GM18505 (cell line): ENCODE measurements around the gene TTC34.

Experiments
- ATAC-seq: cut with Tn5 transposase; IDR thresholded peaks from one replicate; pipeline ENCODE4 v1.9.1; 2021; ENCODE audit not compliant: unreplicated experiment
- POLR2A ChIP-seq: IDR thresholded peaks from 4 replicates; pipeline ENCODE4 v1.6.1; 2011; ENCODE audit warnings: borderline replicate concordance; ENCODE audit not compliant: insufficient read depth, insufficient read length; ENCODE audit errors: extremely low read depth

Gene TTC34

DNA sequence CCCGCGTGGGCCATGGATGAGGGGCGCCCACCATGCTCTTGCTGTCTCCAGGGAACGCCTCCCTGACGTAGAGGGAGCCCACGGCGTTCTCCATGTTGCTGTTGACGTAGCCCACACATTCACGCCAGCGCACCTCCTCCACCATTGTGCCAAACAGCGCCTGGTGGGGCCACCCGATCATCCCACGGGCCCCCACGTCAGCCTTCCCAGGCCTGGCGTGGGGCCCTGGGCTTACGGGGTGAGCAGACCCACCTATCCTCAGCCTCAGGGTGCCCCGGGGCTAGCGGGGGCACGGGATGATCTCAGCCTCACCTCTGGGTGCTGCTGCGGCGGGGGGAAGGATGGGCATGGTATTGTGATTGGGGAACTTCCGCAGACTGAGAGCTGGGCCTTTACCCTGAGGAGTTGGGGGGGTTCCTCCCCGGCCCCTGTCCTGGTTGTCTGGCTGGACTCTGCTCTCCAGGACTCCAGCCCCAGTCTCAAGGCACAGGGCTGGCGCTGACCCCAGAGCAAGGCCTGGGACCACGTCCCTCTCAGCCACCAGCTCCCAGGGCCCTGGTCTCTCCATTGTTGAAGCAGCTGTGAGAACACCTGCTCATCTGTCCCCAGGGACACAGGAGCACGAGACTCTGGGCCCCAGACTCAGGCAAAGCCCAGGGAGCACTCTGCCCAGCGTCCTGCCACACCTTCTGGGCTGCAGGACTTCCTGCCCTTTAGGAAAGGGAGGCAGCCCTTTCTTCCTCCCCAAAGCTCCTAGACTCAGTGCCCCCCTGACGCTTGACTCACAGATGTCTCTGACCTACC lies 204.8 kb downstream of the TTC34 start:
- ATAC-seq, result no peak
- TF ChIP-seq POLR2A, result no peak

DNA sequence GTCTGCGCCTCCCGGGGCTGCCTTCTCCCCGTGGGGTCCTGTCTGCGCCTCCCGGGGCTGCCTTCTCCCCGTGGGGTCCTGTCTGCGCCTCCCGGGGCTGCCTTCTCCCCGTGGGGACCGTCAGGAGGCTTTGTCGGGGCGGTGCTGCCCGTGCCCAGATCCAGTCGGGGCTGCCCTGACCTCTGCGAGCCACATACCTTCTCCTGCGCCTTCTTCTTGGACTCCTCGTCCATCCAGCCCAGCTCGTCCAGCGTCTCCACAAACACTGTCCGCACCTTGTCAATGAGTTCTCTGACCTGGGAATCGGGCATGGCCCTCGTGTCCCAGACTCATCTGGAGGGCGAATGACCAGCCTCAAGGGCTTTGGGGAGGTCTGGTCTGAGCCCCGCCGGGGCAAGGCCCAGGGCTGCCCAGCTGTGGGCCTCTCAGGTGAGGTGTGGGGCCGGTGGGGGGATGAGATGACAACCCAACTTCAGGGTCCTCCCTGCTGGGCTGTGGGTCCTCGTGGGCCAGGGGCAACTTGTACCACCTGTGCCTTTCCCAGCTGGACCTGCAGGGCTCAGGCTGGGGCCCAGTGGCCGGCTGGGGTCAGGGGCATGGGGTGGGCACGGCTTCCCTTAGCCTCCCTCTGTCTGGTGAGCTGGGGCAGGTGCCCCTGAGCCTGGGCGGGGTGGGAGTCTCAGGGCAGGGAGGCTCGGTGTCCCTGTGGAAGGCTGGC lies 205.5 kb downstream of the TTC34 start:
- TF ChIP-seq POLR2A, result no peak
- ATAC-seq, result no peak

DNA sequence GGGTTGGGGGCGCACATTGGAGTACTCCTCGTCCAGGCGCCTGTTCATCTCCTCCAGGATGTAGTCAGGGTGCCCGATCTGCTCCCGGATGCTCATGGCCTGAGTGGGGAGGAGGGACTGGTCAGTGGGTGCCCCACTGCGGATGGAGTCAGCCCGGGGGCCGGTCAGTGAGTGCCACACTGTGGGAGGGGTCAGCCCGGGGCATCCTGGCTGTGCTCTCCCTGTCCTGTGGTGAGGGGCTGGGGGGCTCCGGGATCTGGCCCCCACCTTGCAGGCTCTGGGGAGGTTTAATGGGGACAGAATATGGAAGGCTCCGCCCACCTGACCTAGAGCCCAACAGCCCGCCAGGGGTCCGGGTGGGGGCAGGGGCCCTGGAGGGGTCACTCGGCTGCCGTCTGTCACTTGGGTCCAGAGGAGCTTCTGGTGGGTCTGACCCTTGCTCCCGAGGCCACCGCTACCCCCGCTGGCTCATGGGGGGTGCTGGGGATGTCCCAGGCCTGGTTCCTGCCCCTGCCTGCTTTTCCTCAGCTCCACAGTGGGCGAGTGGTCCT lies 206.2 kb downstream of the TTC34 start:
- ATAC-seq, result no peak
- TF ChIP-seq POLR2A, result no peak

DNA sequence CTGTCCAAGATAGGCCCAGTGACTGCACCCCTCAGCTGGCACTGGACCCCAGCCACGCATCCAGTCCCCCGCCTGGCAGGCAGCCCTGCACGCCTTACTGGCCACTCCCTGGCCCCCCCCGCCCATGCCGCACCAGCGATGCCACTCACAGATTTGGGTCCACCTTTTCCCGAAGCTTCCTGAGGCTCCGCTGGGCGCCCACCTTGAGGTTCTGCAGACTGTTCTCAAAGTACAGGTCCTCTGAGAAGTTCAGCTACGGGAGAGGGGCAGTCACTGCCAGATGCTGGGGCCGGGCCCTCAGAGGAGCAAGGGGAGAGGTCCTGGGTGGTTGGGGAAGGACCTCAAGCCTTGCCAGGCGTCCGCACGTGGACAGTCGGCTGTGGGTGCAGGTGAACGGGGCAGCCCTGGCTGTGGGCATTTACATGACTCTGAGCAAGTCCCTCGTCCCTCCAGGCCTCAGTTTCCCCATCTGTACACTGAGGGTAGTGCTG lies 206.8 kb downstream of the TTC34 start:
- no peak for ATAC-seq
- TF ChIP-seq POLR2A, result no peak

DNA sequence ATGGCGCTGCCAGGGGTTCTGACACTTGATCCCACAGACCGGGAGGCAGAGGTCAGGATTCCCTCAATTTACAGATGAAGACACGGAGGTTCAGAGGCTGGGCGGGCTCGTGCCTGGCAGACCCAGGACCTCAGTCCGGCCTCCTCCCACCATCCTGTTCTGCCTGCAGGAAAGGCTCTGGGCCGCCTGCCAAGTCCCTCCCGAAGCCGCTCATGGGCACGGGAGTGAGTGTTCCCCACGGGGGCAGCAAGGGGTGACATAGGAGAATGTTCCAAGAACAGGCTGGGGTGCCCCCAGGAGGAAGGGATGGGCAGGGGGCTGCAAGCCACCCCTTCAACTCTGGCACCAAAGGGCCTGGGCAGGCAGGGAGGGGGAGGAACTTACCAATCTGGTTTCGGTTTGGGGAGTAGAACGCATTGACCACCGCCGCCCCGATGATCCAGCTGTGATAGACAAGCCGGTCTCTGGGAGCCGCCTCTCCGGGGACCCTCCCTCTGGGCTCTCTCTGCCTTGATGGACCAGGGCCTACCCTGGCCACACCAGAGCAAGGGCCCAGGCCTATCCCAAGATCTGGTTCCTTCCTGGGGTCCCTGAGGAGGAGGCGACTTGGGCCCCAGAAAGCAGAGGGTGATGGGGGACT lies 207.4 kb downstream of the TTC34 start:
- no peak for TF ChIP-seq POLR2A
- no peak for ATAC-seq

DNA sequence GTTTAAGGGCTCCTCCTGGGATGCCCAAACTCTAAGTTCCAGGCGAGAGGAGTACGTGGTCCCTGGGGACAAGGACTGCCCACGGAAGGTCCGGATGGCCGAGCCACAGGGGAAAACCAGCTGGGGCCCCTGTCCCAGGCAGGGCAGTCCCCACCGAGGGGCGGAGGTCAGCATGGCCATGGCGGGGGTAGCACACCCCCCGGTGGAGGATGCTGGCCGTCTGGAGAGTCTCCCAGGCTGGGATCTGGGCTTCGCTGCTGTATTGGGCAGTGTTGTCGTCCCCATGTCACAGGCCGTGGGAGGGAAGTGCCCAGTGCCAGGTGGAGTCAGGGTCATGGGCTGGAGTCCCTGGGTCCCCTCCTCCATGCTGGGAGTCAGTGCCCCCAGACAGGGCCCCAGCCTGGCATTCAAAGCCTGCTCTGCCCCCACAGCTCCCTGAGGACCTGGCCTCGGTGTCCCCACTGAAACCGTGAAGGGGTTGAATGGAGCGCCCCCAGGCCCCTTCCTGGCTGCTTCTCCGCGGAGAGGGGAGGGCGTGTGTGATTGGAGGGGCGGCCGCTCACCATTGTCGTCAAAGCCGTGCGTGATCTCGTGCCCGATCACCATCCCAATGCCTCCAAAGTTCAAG lies 208.1 kb downstream of the TTC34 start:
- TF ChIP-seq POLR2A, result no peak

DNA sequence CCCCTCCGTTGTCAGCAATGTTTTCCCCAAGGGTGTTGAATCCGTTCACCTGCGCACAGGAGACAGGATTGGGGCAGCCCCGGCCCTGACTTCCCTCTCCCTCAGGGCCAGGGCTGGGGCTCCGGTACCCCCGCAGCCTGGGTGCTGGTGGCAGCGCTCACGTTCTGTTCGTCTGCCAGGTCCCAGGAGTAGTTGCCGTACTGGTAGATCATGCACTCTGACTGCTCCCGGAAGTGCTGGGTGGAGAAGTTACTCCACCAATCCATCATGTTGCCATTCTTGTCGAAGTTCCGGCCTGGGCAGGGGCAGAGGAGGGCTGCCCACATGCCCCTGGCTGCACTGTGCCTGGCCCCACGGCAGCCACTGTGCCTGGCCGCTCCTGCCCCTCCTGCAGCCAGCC lies 208.8 kb downstream of the TTC34 start:
- no peak for TF ChIP-seq POLR2A
- no peak for ATAC-seq

More for the DNA sequence above, 208.1 kb downstream of the TTC34 start:
- ATAC-seq, result no peak

DNA sequence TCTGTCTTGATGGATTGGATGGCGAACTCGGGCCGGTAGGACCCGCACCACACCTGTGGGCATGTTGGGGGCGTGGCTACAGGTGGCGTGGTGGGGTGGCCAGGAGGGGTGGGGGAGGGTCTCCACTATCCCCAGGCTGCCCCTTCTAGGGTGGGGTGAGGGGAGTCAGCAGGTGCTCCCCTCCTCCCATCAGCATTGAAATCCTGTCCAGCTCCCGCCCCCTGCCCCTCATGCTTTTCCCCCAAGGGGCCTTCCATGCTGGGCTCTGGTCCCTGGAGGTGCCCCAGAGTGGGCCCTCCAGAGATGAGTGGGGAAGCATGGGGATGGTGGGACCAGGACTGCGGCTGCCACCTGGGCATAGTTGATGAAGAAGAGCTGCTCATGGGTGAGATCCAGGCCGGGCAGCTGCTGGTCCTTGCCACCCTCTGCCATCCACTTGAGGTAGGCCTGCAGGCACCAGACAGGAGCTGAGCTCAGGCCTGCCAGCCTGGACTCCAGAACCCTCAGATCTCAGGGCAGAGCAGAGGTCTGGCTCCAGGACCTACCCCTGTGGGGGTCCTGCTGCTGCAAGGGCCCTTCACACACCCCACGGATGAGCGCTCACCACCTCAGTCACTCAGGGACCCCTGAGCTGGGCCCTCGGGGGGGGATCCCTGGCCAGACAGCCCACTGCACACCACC lies 209.8 kb downstream of the TTC34 start:
- no peak for ATAC-seq
- no peak for TF ChIP-seq POLR2A

DNA sequence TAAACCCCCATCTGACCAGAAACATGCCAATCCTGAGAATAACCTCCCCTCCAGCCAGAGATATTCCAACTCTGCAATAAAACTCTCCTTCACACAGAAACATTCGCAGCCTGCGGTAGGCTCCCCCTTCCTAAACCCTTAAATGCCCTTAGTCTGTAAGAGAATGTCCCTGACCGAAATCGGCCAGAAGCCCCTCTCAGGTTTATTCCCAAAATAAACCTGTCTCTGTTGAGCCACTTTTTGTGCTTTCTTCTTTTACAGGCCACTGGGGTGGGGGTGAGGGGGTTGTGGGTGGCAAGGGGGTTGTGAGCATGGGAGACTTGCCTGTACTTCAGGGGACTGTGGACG lies 210.3 kb downstream of the TTC34 start:
- no peak for ATAC-seq
- no peak for TF ChIP-seq POLR2A

DNA sequence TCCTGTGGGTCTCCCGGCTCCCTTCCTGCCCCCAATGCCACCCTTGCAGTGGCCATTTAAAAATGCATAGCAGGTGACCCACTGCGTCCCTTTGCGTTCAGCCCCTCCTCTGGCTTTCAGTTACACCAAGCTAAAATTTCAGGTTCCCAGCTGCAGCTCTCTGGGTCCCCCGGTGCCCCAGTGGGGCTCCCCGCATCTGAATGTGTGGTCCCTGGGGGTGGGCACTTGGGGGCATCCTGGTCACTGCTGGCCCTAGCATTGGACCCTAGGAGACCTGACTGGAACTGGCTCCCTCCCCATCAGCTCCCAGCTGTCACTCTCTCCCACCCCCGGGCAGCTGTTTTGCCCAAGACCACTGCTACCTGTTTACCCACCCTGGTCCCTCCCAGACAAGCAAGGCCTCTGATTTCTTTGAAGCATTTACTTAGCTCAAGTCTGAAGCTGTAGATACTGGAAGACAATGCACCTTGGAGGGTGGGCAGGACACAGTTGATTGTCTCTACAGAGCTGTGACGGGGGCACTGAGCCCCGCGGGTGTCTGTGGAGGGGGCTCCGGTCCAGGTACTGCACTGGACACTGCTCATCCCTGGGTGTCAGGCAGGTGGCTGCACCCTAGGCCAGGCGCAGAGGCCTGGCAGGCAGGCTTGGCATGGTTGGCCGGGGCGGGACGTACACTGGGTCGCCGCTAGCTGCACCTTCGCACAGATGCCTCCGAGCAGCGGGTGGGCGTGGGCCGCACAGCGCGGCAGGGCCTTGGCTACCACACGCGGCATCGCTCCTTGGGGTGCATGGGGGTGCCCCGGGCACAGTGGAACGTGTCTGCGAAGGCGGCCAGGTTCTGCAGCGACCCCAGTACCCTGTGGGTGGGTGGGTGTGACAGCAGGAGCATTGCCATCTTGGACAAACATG lies 211.0 kb downstream of the TTC34 start:
- no peak for TF ChIP-seq POLR2A
- ATAC-seq, result no peak

DNA sequence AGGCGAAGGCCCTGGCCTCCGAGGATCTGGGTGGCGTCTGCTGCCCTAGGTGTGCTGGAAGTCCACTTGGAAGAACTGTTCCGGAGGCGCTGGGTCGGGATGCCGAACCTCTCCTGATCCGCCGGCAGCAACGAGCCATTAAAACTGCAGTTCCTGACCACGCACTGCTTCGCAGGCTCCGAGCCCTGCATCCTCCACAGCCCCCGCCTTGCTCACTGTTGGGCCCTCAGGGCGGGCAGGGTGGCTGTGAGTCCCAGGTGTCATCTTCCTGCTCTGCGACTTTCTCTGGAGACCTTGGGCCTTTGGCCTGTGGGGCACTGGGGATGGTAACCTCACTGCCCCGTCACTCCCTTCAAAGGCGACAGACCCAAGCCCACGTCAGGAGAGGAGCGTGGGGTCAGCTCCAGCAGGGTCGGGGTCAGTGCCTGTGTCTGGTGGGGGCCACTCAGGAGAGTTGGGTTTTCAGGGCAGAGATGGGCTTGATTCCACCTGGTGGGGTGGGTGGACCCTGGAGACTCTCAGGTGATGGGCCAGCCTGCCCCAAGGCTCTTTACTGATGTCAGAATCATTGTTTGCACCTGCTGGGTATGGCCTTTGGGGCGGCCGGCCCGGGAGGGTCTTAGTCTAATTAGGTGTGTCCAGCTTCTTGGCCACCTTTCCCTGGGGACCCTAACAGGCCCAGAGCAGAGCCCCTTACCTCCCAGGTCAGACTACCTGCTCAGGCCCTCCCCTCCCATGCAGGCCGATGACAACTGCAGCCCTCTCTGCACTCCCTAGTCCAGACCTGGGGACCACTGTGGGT lies 211.9 kb downstream of the TTC34 start:
- ATAC-seq, result no peak

DNA sequence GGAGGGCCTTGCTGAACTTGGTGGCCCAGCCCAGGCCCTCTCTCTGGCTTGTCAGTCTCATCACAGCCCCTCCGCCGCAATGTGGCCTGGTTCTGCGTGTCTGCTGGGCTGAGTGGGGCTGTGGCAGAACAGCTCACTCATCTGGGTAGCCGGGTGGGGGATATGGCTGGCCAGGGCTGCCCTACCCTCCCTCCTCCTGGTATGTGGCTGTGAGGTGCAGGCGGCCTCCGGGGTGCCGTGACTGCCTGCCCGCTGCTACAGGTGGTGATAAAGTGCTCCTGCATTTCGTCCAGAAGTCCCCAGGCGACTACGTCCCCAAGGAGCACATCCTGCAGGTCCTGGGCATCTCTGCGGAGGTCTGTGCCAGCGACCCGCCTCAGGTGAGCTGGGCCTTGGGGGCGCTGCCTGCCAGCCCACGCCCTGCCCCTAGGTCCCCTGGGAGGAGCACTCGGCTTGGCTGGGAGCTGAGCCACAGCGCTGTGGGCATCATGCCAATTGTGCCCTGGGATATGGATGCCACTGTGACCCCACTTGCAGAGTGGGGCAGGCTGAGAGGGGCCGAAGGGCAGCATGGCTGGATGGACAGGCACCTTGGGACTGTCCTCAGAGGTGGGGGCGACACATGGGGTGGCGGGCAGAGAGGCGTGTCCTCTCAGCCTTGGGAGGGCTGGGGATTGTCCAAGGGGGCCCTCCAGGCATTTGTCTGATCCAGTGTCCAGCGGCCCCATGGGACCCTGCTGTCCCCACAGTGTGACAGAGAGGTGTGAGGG lies 212.6 kb downstream of the TTC34 start:
- TF ChIP-seq POLR2A, result no peak
- ATAC-seq, result no peak

More for the DNA sequence above, 211.9 kb downstream of the TTC34 start:
- no peak for TF ChIP-seq POLR2A
